ENCODE measurements around the gene SOD1.

DNA sequence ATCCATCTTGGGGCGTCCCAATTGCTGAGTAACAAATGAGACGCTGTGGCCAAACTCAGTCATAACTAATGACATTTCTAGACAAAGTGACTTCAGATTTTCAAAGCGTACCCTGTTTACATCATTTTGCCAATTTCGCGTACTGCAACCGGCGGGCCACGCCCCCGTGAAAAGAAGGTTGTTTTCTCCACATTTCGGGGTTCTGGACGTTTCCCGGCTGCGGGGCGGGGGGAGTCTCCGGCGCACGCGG is 282 bp upstream of the SOD1 start:
- TF ChIP-seq, protein P1, sequence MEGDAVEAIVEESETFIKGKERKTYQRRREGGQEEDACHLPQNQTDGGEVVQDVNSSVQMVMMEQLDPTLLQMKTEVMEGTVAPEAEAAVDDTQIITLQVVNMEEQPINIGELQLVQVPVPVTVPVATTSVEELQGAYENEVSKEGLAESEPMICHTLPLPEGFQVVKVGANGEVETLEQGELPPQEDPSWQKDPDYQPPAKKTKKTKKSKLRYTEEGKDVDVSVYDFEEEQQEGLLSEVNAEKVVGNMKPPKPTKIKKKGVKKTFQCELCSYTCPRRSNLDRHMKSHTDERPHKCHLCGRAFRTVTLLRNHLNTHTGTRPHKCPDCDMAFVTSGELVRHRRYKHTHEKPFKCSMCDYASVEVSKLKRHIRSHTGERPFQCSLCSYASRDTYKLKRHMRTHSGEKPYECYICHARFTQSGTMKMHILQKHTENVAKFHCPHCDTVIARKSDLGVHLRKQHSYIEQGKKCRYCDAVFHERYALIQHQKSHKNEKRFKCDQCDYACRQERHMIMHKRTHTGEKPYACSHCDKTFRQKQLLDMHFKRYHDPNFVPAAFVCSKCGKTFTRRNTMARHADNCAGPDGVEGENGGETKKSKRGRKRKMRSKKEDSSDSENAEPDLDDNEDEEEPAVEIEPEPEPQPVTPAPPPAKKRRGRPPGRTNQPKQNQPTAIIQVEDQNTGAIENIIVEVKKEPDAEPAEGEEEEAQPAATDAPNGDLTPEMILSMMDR (IDR thresholded peaks at IDR 0.05; ENCODE audit: extremely low read depth in 1 of 2, insufficient read depth in 1 of 2, low read depth in 1 of 2, low read length in 2 of 2), result no peak
- no peak for TF ChIP-seq FOS (IDR thresholded peaks at IDR 0.05; ENCODE audit: borderline replicate concordance, insufficient read depth, low read length)

Measured in endothelial cell of umbilical vein (primary cell).